HG02610 (cell line): ENCODE results near the gene TP63.

Experiments used
- ATAC-seq: cut with Tn5 transposase; IDR thresholded peaks from one replicate; pipeline ENCODE4 v1.9.1; 2021; ENCODE audit warnings: mild to moderate bottlenecking, moderate library complexity; ENCODE audit not compliant: unreplicated experiment

Gene TP63

DNA sequence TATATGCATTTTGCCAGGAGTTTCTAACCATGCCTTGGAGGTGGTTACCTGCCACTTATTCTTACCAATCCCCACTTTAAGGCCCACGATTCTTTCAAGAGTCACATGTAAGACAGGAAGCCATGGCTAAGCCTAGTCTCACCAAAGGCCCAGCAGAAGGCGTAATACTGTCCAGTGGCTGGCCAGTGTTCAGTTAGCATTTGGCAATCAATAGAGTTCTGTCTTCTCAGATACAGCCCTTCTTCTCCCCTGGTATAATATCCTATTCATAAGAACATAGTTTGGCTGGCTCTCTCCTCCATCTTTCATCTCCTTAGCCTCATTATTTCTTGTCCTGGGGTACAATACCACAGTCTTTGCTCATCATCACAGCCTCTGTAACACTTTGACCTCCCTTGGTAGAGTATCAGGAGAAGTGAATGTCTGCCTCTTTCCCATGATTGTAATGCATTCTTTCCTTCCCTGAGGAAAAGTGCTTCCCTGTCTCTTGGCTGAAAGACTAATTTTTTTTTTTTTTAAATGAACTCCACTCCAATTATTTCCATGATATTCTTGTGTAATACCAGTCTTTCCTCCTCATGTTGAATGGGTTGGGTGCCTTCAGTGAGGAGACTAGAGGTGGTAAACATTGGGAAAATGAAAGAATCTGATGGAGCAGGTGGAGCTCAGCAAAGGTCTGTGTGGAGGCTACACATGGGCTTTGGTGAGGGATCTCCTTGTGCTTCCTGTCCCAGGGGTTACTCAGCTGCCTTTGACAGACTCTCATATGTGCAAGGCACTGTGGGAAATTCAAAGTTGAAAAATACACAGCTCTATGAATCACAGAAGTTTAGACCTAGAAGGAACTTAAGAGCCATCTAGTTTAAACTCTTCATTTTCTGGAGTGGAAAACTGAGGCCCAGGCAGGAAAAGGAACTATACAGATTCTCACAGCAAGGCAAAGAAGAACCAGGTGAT is 271.3 kb downstream of the TP63 start:
- ATAC-seq: no peak

DNA sequence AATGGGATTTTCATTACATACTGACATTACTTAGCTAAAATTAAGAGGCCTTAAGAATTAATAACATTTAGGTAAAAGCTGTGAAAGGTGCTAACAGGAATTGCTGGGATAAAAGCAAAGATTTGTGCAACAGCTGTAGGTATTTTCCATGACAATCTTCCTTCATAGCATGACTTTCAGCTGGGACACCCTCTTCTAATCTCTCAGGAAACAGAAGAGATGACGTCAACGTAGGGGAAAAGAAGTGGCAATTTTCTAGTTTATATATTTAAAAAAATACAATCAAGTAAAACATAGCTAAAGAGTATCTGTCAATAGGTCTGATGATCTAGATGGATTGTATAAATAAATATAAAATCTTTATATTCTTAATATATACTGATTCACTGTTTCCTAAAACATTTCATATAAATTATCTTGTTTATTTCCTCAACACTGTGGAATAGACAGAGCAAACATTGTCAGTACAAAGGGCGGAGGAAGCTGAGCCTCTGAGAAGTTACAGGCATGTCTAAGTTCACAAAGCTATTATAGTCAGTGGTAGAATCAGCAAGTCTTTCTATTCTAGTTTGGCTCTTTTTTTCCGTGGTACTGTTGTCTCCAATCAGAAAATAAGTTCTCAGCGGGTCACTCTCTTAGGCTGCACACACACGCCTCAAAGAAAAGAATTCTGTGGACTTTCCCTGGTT is 272.5 kb downstream of the TP63 start:
- no peak for ATAC-seq

DNA sequence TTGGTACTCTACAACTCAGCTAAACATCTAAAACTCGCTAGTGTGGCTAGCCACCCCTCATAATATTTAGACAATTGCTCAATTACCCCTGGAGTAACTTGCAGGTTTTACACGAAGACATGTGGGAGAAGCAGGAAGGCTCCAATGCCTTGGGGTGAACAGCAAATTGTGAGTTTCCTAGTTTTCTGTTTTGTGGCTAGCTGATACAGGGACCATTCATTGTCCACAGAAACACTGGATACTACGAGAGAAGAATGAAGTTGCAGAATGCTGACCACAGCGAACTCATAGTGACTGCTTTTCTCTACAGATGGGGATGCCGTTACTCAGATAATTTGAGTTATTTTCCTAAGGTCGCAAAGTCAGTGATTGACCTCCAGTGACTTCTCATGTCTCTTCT is 276.6 kb downstream of the TP63 start:
- ATAC-seq: no peak

DNA sequence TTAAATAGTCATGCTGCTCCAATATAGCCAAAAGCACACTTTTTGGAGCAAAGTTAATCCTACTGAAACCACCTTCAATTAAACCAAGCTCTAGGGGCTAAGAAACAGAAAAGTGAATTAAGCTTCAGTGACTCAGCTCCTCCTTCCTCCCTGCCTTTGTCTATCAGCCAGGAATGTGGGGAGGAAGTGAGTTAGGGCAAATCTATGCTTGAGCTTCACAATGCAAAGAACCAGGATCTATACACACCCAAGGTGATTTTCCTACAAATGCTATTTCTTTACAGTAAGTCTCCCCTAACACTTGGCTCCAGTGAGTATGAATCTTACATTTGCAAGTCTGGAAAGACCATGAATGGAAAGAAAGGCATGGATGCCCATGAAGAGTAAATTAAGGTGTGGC is 277.5 kb downstream of the TP63 start:
- no peak for ATAC-seq

DNA sequence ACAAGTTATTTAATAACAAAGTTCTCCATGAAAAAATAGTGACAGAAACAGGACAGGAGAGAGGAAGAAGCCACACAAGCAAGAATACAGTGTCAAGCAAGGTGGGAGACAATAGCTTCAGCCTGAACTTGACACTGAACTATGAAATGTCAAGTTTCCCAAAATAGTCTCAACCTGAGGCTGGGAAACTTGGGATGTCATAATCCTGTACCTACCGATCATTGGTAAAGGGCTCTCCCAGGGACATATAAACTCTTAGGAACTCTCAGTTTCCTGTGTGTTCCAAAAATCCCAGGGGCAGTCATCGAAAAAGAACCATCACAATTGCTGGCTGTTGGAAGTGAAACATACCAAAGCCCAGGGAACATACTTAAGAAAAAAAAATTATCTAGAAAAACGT is 277.9 kb downstream of the TP63 start:
- no peak for ATAC-seq

DNA sequence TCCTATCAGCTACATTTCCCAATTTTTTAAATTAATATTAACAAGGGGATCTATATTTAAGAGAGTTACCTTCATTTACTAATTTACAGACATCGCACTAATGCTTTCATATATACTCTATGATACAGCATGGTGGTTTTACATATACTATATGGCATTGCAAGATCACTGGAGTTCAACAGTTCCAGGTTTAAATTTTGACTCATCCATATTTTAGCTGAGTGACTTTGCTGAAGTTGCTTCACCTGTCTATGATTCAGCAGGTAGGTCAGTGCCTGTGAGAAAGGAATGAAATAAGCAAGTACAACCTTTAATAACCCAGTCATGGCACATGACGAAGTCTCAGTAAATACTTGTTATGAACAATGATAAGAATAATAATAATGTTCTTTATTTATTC is 278.4 kb downstream of the TP63 start:
- no peak for ATAC-seq

DNA sequence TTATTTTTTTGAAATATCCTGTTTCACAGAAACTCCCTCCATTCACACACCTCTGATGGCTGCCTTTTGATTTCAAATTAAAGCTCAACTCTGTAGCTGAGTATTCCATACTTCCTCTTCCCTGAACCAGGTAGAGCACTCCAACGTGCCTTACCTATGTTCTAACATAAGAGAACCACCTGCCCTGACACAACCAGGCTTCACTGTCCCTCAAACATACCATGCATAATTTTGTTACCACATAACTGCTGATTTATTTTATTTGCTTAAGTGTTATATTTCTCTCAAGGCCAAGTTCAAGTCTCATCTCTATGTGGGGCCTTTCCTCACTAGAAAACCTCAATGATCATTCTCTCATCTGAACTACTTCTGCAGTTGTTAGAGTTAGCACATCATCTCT is 279.8 kb downstream of the TP63 start:
- no peak for ATAC-seq

DNA sequence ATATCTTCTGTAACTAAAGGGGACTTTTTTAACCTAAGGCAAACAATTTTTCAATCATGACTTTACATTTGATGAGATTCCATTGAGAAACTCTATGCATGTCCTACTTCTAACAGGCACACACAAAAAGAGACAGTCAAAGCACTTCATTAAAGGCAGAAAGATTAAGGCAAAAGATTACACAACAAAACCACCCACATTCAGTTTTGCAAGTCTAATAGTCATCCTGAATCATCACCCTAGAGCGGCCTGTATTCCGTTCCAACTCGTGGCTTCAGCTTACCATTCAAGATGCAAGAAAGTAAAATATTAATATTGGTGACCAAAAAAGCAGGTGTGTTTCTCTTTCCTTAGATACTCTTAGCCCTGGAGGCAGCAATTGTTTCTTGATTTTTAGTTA is 283.6 kb downstream of the TP63 start:
- ATAC-seq: no peak

DNA sequence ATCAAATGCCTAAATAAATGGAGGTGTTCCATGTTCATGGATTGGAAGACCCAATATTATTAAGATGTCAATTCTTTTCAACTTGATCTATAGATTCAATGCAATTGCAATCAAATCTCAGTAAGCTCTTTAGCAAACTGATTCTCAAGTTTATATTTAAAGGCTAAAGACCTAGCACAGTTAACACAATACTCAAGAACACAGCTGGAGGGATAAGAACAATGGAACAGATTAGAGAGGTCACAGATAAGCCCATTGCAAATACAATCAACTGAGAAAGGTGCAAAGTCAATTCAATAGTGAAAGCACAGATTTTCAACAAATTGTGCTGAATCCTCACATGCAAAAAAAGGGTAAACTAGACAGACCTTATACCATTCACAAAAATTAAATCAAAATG is 290.6 kb downstream of the TP63 start:
- no peak for ATAC-seq

DNA sequence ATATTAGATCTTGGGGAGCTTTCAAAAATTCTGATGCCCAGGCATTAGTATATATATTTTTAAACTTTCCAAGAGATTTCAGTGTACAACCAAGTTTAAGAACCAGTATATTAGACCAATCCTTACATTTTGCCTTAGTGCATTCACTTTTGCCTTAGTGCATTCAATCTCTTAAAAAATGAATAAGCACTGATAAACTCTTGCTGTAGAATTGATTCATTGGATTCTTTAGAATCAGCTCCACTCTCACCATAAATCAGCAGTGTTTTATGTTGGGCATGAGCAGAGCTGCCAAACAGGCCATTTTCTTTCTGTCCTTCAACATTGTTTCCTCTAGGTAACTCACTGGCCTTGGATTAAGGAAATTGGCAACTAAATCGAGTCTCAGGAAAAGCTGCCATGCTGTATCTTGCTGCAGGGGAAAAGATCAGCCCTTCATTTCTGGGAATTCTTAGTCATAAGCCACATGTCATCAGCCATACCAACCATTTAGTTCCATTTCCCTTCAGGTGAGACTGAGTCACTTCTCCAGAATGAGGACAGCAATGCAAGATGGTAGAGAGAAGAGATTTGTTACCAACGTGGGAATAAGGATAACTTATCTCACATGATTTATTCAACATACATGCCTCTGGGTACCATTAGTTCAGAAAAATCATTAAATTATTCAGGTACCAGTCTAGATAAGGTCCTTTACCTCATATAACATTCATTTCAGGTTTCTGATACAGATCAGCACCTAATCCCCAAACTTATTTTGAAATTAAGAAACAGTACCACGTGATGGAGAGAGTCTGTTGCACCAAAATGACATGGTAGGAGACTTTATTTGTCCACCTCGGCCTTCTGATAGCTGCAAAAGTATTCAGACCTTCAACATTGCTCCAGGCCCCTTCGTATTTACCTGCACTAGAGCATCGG is 297.0 kb downstream of the TP63 start:
- ATAC-seq: no peak

DNA sequence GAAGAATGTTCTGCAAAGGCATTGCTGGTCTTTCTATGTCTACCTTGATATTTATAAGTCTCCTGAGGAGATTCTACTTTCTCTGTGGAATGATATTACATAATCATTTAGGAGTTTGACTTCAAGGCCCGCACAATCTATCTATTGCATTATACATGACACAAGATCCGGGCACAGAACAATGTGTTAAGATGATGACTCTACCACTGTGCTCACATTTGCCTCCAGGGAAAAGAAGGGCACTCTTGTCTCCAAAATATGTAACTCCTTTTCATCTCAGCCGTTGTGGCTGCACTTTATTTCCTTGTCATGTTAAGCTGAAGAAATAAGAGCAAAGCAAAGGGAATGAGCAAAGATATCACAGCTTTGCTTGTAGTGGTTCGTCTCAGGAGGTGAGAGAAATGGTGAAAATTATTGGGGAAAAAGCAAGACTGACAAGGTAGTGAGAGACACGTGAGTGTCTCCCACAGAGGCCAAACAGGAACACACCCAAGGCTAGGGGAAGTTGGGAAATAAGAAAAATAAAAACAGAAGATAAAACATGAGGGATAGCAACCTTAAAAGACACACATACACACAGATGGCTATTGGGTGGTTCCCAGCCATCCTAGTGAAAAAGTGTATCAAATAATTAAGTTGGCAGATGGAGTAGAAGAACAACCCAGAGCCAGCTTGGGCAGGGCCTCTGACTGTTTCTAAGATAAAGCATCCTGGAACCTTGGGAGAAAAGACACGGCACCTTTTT is 305.2 kb downstream of the TP63 start:
- no peak for ATAC-seq

DNA sequence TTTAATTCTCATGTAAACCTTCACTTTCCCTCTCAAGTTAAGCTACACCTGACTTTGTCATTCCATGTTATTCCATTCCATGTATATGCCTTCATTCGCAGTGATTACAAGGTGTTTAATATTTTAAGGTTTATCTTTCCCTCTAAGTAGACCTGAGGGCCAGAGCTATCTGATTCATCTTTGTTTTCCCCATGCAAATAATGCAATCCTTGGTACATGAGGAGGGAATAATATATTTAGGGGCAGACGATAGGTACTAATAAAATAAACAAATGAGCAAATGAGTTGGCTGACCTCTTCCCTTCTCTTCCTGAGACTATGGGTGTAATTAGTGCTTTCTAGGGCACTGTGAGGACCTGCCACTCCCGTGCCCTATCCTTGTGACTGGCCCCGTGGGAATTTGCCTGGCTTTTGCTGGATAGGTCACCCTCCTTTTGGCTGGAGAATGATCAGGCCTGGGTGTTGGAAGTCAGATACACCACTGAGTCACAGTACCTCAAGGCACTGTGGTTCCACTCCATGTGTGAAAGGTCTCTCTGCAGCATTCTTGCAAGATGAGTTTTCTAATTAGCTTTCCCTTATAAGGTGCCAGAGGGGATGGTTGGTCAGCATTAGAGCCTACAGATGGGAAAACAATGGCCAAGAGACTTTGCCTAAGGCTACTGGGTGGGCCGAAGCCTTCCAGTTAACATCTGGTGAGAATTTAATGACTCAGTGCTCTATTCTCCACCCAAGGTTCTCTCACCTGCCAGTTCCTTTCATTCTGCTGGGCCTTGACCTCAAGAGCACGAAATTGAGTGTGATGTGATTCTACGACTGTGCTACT is 306.3 kb downstream of the TP63 start:
- no peak for ATAC-seq

DNA sequence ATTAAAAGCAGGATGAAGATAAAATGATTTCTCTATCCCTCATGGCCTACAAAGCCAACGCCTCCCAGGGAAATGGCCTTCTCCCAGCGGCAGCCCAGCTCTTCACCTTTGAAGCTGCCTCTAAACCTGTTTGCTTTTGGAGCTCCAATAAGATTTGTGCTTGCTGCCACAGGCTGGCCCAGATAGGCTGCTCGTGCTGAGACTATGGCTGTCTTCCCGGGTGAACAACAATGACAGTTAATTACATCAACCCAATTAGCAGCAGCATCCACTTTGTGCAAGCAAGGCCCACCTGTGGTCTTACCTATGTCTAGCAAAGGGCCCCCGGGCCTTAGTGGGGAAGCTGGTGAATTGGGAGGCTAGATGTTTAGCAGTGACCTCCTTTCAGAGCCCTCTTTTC is 309.9 kb downstream of the TP63 start:
- no peak for ATAC-seq

DNA sequence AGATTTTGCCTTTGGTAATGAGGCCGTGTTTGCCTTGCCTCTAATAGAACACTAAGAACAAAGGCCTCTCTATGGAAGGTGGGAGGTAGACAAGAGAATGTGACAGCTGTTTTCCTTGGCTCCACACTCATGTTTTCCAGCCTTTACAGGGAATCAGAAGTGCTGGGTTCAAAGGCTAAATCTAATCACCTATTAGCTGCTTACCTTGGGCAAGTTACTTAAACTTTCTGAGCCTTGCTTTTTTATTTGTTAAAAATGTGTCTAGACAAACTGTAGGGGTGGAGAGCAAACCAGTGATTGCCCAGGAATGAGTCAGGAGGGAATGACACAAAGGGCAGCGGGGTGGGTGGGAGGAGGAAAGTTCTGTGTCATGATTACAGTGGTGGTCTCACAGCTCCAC is 310.5 kb downstream of the TP63 start:
- no peak for ATAC-seq

DNA sequence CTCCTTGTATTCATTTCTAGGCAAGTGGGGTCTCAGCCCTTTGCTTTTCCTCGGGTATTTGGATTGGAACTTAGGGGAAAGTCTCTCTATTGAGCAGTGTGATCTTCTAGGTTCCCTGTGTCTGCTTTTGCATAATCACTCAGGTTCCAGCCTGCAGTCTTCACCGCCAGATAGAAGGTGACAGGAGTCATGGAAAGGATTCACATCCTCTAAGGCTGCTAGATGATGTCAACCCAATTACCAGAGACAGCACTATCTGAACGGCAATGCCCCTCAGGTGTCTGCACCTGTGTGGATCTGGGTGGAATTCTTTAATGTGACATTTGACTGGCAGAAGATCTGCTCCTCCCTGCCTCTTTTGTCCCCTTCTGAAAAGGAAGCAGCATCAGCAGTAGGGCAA is 311.8 kb downstream of the TP63 start:
- no peak for ATAC-seq

DNA sequence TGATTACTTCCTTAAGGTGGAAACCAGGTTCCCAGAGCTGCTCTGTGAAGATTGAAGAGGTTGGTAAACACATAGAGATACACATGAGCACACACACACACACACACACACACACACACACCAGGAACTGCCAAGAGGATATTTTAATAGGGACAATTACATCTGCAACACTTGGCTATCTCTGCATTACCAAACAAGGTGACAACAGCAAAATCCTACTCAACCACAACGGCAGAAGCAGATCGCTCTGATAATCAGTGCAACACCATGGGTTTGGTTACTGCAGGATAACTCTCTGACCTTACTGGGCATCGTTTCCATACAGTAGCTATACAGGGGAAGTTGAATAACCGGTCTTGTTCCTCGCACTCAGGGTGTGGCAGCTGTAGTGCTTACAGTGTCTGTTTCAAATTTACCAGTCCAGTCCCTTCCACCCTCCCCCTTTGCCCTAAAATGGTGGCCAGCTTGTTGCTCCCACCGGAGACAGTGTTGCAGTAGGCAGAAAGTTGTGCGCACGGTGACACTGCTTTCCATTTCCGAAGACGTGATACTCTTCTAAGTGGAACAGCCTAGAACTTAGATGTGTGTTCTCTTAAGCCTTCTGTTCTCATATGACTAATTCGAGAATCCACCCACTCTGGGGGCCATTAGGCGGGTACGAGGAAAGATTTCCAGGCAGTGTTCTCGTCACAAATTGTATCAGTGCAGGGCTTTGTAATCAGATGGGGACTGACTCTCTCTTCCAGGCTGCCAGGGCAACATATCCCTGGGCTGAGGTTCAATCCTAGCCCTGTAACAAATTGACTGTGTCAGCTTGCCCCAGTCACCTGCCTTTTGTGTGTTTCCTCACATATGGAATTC is 313.3 kb downstream of the TP63 start:
- ATAC-seq: no peak

DNA sequence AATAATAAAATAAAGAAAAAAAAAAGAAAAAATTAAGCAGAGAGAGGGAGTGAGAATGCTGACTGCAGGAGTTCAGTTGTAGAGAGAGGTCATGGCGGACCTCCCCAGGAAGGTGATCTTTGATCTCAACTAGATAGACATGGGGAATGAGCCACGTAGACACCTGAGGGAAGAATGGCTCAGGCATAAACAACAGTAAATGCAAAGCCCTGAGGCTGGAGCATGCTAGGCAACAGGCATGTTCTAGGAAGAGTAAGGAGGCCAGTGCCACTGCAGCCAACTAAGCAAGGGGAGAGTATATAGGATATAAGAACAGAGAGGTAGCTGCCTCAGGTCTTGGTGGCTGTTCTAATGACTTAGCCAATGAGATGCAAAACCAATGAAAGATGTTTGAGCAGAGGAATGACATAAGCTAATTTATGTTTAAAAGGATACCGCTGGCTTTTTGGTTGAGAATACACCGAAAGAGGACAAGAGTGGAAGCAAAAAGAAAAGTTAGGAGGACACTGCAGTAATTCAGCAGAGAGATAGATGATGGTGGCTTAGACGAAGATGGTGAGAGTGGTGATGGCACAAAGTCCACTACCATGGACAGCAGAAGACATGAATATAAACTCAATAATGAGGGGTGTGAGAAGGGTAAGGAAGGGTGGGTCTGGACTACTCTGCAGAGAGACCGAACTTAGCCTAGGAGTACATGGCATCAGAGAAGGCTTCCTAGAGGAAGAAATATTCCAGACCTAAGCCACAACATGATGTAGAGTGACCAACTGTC is 314.9 kb downstream of the TP63 start:
- ATAC-seq: no peak
